ENCODE data around the gene PRKD2.
"Not testable (repeated sequence)": the region's sequence is repeated elsewhere in the genome, so short reads cannot be mapped to it uniquely, and the experiment has no call there.

PRKD2 gene

DNA sequence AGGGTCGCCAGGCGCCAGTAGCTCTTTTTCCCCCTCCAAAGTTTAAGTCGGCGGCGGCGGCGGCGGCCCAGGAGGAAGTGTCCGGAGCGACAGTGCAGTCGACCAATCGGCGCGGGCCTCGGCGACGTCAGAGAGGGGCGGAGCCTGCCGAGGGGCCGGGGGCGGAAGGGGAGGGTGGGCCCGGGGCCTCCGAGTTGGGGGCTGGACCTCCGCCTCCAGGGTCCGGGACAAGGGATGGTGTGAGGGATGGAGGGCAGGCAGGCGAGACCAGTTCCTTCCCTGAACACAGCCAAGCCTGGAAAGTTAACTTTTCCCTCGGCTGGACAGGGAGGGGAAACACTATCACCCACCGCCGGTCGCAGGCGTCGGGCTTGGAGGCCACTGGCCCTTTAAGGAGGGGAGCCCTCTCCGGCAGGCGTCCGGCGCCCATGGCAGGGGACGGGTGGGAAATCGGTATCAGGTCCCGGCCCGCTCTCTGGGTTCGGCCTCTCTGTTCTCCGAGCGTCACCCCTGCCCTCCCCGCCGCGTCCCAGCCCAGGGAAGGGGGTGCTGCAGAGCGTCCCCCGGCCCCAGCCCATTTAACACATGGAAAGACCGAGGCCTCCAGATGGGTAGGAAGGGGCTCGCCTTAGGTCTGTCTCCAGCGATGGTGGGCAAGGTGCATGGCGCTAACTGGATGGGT is at the start of gene PRKD2:
PRKD2 (minus strand) TSS at position 81 of the 682 bp plus-strand sequence. CDS start 744 bp downstream, outside the sequence.
- peaks cover 23% of the 10 kb centered on the region for H3K36me3 Mint-ChIP-seq
- peak; percentile 71 for ATAC-seq
- no peaks in the 10 kb centered on the region for H3K27me3 Mint-ChIP-seq
- peak within 1 kb of the TSS; percentile 93 for H3K4me3 Mint-ChIP-seq
- peak within 1 kb of the TSS; percentile 82 for H3K27ac Mint-ChIP-seq
- no peaks in the 10 kb centered on the region for H3K9me3 Mint-ChIP-seq
- H3K4me1 Mint-ChIP-seq: peaks cover 79% of the 10 kb centered on the region

DNA sequence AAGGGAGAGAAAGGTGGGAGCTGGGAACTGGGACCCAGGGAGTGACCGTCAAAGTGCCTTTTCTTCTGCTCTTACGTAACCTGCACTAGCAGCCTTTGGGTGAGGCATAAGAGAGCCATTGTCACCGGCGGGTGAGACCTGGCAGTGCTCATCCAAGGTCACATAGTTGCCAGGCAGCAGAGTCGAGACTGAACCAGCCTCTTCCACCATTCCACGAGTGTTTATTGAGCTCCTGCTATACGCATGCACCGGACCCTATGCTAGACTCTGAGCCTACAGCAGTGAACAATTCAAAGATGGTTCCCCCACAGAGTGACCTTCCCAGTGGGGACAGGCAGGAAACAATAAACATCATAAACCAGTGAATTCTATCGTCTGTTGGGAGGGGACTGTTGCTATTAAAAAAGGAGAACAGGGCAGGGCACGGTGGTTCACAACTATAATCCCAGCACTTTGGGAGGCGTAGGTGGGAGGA is 47.9 kb upstream of the PRKD2 start:
- H3K27ac Mint-ChIP-seq: no peak overlapping the region
- no peak for ATAC-seq
- H3K4me3 Mint-ChIP-seq: no peak overlapping the region
- H3K9me3 Mint-ChIP-seq: no peaks in the 10 kb centered on the region
- no peaks in the 10 kb centered on the region for H3K36me3 Mint-ChIP-seq
- peaks cover 7% of the 10 kb centered on the region for H3K4me1 Mint-ChIP-seq
- no peaks in the 10 kb centered on the region for H3K27me3 Mint-ChIP-seq

DNA sequence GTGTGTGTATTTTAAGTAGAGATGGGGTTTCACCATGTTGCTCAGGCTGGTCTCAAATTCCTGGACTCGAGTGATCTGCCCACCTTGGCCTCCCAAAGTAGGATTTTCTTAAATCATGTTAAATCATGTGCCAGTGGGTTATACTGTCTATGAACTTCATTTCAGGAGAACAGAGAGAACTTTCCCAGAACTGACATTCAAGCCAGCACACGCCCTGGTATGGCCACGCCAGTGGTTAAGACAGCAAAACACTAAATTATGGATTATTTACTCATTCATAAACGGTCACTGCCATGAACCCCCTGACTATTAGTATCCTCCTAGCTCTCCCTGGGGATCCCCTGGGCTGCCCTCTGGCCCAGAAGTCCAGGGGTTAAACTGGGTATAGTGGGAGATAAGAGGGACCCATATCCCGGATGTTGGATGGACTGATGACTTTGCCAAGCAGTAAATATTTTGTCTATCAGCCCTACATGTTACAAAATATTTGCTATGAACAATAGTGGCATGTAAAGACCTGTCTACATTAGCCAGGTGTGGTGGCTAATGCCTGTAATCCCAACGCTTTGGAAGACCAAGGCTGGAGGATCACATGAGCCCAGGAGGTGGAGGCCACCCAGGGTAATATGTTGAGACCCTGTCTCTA is 45.5 kb upstream of the PRKD2 start:
- H3K27me3 Mint-ChIP-seq: no peaks in the 10 kb centered on the region

DNA sequence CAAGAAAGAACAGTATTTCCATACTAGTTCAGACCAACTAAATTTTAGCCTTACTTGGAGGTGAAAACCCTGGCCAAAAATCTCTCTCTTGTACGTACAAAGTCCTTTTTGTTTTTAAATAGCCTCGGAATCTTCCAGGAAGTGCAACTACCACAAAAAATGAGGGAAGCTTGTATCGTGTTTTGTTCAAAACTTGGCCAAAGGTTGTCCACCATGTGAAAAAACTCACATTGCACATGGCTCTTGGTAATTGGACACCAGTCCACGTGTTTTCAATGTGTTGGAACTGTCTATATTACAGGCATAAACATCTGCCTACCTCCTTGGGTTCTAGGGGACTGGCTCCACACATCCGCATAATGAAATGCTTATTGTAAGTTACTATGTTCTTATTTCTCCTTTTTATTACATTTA is 44.5 kb upstream of the PRKD2 start:
- no peak for ATAC-seq
- Mint-ChIP-seq H3K36me3 (peaks cover 6% of the 10 kb centered on the region), H3K4me3 (no peak overlapping the region), H3K27ac (no peak overlapping the region), H3K9me3 (no peaks in the 10 kb centered on the region), H3K27me3 (no peaks in the 10 kb centered on the region), H3K4me1 (peaks cover 8% of the 10 kb centered on the region)

More for the DNA sequence above, 45.5 kb upstream of the PRKD2 start:
- Mint-ChIP-seq H3K27ac (no peak overlapping the region), H3K36me3 (no peaks in the 10 kb centered on the region), H3K4me1 (peaks cover 12% of the 10 kb centered on the region), H3K9me3 (no peaks in the 10 kb centered on the region), H3K4me3 (no peak overlapping the region)
- ATAC-seq: no peak

DNA sequence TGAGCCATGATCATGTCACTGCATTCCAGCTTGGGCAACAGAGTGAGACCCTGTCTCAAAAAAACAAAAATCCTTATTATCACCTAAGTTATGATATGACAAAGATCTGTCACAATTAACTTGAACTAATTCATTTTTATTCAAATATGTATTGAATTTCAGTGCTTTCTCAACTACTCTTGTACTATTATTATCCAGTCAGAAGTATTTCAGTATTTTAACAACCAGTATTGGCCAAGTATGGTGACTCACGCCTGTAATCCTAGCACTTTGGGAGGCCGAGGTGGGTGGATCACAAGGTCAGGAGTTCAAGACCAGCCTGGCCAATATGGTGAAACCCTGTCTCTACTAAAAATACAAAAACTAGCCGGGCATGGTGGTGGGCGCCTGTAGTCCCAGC is 44.0 kb upstream of the PRKD2 start:
- H3K4me3 Mint-ChIP-seq, H3K36me3 Mint-ChIP-seq, H3K9me3 Mint-ChIP-seq, ATAC-seq, H3K27ac Mint-ChIP-seq, H3K27me3 Mint-ChIP-seq, H3K4me1 Mint-ChIP-seq: not testable (repeated sequence)

DNA sequence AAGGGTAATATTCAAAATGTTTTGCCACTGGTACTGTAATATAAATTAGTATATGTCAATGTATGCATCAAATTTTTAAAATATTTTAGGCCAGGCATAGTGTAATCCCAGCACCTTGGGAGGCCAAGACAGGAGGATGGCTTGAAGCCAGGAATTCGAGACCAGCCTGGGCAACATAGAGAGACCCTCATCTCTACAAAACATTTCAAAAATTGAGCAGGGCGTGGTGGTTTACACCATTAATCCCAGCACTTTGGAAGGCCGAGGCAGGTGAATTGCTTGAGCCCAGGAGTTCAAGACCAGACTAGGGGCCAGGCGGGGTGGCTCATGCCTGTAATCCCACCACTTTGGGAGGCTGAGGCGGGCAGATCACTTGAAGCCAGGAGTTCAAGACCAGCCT is 43.4 kb upstream of the PRKD2 start:
- Mint-ChIP-seq H3K27me3 (no peaks in the 10 kb centered on the region), H3K4me3 (no peak overlapping the region), H3K36me3 (peaks cover 10% of the 10 kb centered on the region), H3K9me3 (no peaks in the 10 kb centered on the region), H3K27ac (no peak overlapping the region), H3K4me1 (peaks cover 7% of the 10 kb centered on the region)
- no peak for ATAC-seq

DNA sequence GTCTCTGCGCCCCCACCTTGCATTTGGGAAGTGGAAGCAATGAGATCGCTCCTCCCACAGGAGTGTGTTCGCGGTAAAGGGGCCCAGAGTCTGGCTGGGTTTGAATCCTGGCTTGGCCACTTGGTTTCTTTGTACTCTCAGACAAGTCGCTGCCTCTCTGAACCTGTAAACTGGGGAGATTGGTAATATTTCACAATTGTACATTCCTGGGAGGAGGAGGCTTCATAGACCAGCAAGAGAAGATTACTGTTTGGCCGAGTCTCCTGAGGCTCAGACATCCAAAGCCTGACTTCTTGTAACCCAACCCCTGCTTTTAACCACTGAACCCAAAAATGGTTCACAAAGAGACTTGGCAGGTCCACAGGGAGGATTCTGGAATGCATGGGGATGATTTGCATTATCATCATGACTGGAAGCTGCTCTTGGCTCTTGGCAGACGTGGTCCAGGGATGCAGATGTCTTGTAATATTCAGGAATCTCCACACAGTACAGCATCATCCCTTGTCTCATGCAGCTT is 43.0 kb upstream of the PRKD2 start:
- Mint-ChIP-seq H3K4me1 (peaks cover 7% of the 10 kb centered on the region), H3K27ac (no peak overlapping the region), H3K4me3 (no peak overlapping the region), H3K36me3 (peaks cover 10% of the 10 kb centered on the region), H3K9me3 (no peaks in the 10 kb centered on the region), H3K27me3 (no peaks in the 10 kb centered on the region)
- no peak for ATAC-seq

DNA sequence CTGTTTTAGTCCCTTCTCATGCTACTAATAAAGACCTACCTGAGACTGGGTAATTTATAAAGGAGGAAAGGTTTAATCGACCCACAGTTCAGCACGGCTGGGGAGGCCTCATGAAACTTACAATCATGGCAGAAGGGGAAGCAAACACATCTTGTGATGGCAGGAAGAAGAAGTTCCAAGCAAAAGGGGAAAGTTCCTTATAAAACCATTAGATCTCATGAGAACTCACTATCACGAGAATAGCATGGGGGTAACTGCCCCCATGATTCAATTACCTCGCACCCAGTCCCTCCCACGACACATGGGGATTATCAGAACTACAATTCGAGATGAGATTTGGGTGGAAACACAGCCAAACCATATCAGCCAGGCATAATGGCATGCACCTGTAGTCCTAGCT is 42.3 kb upstream of the PRKD2 start:
- H3K36me3 Mint-ChIP-seq: peaks cover 10% of the 10 kb centered on the region
- no peaks in the 10 kb centered on the region for H3K9me3 Mint-ChIP-seq
- H3K4me3 Mint-ChIP-seq: no peak overlapping the region
- peaks cover 7% of the 10 kb centered on the region for H3K4me1 Mint-ChIP-seq
- H3K27me3 Mint-ChIP-seq: no peaks in the 10 kb centered on the region
- no peak for ATAC-seq
- no peak overlapping the region for H3K27ac Mint-ChIP-seq

DNA sequence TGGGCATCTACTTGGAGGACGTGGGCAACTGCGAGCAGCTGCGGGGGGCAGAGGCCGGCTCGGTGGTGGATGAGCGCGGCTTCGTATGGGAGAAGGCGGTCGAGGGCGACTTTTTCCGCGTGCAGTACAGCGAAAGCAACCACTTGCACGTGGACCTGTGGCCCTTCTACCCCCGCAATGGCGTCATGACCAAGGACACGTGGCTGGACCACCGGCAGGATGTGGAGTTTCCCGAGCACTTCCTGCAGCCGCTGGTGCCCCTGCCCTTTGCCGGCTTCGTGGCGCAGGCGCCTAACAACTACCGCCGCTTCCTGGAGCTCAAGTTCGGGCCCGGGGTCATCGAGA is 39.6 kb upstream of the PRKD2 start:
- Mint-ChIP-seq H3K27me3 (no peaks in the 10 kb centered on the region), H3K27ac (no peak overlapping the region), H3K9me3 (no peaks in the 10 kb centered on the region), H3K36me3 (peaks cover 17% of the 10 kb centered on the region), H3K4me1 (peaks cover 16% of the 10 kb centered on the region), H3K4me3 (no peak overlapping the region)
- no peak for ATAC-seq

DNA sequence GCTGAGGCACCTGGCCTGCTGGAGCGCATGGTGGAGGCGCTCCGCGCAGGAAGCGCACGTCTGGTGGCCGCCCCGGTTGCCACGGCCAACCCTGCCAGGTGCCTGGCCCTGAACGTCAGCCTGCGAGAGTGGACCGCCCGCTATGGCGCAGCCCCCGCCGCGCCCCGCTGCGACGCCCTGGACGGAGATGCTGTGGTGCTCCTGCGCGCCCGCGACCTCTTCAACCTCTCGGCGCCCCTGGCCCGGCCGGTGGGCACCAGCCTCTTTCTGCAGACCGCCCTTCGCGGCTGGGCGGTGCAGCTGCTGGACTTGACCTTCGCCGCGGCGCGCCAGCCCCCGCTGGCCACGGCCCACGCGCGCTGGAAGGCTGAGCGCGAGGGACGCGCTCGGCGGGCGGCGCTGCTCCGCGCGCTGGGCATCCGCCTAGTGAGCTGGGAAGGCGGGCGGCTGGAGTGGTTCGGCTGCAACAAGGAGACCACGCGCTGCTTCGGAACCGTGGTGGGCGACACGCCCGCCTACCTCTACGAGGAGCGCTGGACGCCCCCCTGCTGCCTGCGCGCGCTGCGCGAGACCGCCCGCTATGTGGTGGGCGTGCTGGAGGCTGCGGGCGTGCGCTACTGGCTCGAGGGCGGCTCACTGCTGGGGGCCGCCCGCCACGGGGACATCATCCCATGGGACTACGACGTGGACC is 39.1 kb upstream of the PRKD2 start:
- peak; percentile 25 for ATAC-seq
- H3K36me3 Mint-ChIP-seq: peaks cover 17% of the 10 kb centered on the region
- no peaks in the 10 kb centered on the region for H3K9me3 Mint-ChIP-seq
- no peak overlapping the region for H3K27ac Mint-ChIP-seq
- no peak overlapping the region for H3K4me3 Mint-ChIP-seq
- peaks cover 16% of the 10 kb centered on the region for H3K4me1 Mint-ChIP-seq
- no peaks in the 10 kb centered on the region for H3K27me3 Mint-ChIP-seq

DNA sequence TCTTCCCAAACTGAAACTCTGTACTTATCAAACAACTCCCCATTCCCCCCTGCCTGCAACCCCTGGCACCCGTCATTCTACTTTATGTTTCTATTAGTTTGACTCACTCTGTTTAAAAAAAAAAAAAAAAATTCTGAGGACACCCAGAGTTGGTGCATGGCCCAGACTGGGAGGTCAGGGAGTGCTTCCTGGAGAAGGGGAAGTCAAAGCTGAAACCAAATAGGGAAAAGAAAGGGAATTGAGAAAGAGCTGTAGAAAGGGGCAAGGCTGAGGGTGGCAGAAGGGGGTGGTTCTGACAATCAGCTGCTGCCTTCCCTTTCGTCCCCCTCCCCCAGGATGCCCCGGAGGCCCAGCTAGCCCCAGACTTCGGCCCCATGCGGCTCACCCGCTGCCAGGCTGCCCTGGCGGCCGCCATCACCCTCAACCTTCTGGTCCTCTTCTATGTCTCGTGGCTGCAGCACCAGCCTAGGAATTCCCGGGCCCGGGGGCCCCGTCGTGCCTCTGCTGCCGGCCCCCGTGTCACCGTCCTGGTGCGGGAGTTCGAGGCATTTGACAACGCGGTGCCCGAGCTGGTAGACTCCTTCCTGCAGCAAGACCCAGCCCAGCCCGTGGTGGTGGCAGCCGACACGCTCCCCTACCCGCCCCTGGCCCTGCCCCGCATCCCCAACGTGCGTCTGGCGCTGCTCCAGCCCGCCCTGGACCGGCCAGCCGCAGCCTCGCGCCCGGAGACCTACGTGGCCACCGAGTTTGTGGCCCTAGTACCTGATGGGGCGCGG is 38.4 kb upstream of the PRKD2 start:
- Mint-ChIP-seq H3K9me3 (no peaks in the 10 kb centered on the region), H3K36me3 (peaks cover 22% of the 10 kb centered on the region), H3K27me3 (no peaks in the 10 kb centered on the region), H3K27ac (no peak overlapping the region), H3K4me3 (no peak overlapping the region), H3K4me1 (peaks cover 24% of the 10 kb centered on the region)
- ATAC-seq: peak; percentile 17

DNA sequence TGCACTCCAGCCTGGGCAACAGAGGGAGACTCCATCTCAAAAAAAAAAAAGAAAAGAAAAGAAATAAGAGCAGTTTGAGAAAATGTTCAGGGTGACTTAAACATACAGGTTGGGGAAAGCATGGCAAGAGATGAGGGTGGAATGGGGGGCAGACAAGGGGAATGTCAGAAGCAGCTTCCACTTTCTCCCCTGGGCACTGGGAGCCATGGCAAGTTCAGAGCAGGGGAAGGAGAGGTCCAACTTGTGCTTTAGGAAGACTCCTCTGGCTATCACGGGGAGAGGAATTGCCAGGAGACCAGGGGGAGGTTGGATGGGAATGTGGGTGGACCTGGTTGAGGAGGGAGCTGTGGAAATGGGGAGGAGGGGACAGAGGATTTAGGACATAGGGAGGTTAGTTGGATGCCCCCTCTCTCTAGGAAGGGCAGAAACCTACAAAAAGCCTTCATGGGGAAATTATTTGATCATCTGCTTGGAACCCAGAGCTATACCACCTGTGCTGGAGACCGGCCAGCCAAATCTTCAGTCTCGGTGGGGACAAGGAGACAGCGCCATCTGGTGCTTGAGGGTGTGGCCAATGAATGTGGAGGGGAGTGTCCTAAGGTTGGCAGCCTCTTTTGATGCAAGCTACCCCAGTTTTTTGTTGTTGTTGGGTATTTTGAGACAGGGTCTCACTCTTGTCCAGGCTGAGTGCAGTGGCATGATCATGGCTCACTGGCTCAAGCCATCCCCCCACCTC is 36.7 kb upstream of the PRKD2 start:
- Mint-ChIP-seq H3K36me3 (peaks cover 25% of the 10 kb centered on the region), H3K27ac (peak overlapping the region; percentile 7), H3K4me1 (peaks cover 30% of the 10 kb centered on the region), H3K4me3 (no peak overlapping the region), H3K27me3 (no peaks in the 10 kb centered on the region), H3K9me3 (no peaks in the 10 kb centered on the region)
- peak; percentile 78 for ATAC-seq

DNA sequence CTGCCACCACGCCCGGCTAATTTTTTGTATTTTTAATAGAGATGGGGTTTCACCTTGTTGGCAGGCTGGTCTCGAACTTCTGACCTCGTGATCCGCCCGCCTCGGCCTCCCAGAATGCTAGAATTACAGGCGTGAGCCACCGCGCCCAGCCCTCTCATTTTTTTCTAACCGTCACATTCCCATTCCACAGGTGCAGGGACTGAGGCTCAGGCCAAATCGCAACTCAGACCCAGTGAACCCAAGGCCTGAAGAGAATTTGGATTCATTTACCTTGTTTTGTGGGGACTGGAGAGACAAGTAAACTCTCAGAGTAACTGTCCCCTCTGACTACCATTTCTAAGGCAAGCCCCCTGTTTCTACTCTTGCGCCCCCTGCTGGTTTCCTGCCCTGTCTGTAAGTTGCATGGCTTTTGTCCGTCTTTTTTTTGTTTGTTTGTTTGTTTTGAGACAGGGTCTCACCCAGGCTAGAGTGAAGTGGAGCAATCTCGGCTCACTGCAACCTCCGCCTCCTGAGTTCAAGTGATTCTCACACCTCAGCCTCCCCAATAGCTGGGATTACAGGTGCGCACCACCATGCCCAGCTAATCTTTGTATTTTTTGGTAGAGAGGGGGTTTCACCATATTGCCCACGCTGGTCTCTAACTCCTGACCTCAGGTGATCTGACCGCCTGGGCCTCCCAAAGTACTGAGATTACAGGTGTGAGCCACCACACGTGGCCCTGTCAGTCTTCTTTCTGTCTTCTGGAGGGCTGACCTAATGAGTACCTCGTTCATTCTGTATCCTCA is 31.6 kb upstream of the PRKD2 start:
- Mint-ChIP-seq H3K4me3 (peak overlapping the region; percentile 32), H3K9me3 (no peaks in the 10 kb centered on the region), H3K4me1 (peaks cover 60% of the 10 kb centered on the region), H3K36me3 (peaks cover 15% of the 10 kb centered on the region), H3K27me3 (no peaks in the 10 kb centered on the region), H3K27ac (peak overlapping the region; percentile 83)
- no peak for ATAC-seq
